ENCODE data around the gene PSMA6.
"Not testable (repeated sequence)": the region's sequence is repeated elsewhere in the genome, so short reads cannot be mapped to it uniquely, and the experiment has no call there.

The PSMA6 gene

GRCh38 chr14:35344107-35344807, 52.1 kb downstream of the PSMA6 start:
- peak in 2 of 3 donors; percentile 54 to 62 for DNase-seq

DNA sequence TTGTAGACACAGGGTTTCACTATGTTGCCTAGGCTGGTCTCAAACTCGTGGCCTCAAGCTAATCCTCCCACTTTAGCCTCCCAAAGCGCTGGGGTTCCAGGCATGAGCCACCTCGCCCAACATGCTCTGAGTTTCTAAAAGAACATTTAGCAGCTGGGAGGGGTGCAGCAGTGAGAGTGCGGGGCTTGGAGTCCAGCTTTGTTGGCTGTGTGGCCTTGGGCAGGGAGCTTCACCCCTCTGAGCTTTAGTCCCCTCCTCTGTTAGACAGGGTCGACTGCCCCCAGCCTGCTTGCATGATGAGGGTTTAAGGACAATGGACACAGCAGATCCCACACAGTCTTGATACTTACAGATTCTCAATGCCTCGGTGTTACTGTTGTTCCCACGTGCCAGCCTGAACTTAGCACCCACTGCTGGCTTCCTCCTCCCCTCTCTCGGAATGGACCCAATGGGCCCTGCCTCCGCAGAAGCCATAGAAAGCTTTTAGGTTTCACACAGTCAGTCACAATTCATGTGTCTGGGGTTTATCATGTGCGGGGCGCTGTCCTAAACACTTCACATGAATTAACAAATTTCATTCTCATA, 54.6 kb downstream of the PSMA6 start:
- no peak for DNase-seq

DNA sequence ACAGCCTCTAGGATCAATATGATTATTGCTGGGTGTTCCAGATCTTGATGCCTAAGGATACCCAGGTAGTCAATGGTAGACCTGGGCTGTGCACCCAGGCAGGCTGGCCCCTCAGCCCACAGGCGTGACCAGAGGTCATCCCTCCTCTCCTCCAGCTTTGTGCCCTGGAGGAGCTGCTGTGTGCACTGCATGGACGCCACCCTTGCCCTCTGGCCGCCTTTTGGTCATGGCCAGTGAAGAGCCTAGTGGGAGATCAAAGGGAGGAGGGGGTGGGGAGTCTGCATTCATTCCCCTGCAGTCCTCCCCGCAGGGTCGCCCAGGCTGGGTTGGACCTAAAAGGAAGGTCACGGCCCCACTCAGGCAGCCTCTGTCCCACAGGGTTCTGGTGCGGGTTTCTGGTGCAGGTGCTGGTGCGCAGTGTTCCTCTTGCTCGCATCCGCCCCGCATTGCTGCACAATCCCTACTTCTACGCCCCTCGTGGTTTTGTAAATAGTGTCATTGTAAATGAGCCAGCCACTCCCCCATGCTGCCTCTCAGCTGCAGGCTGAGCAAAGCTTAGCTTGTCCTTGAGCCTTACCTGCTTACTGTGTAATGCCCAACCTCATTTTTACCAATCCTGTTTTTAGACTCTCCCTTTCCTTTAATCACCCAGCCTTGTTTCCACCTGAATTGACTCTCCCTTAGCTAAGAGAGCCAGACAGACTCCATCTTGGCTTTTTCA, 55.3 kb downstream of the PSMA6 start:
- DNase-seq: no peak

DNA sequence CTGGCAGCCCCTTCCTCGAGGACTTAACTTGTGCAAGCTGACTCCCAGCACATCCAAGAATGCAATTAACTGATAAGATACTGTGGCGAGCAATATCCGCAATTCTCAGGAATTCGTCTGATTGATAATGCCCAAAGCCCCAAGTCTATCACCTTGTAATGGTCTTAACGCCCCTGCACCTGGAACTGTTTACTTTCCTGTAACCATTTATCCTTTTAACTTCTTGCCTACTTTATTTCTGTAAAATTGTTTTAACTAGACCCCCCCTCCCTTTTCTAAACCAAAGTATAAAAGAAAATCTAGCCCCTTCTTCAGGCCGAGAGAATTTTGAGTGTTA, 55.8 kb downstream of the PSMA6 start:
- DNase-seq: not testable (repeated sequence)

GRCh38 chr14:35349496-35350365, 57.5 kb downstream of the PSMA6 start:
- DNase-seq: no peak

GRCh38 chr14:35351497-35351896, 59.3 kb downstream of the PSMA6 start:
- DNase-seq: no peak

GRCh38 chr14:35351897-35352273, 59.7 kb downstream of the PSMA6 start:
- DNase-seq: no peak

DNA sequence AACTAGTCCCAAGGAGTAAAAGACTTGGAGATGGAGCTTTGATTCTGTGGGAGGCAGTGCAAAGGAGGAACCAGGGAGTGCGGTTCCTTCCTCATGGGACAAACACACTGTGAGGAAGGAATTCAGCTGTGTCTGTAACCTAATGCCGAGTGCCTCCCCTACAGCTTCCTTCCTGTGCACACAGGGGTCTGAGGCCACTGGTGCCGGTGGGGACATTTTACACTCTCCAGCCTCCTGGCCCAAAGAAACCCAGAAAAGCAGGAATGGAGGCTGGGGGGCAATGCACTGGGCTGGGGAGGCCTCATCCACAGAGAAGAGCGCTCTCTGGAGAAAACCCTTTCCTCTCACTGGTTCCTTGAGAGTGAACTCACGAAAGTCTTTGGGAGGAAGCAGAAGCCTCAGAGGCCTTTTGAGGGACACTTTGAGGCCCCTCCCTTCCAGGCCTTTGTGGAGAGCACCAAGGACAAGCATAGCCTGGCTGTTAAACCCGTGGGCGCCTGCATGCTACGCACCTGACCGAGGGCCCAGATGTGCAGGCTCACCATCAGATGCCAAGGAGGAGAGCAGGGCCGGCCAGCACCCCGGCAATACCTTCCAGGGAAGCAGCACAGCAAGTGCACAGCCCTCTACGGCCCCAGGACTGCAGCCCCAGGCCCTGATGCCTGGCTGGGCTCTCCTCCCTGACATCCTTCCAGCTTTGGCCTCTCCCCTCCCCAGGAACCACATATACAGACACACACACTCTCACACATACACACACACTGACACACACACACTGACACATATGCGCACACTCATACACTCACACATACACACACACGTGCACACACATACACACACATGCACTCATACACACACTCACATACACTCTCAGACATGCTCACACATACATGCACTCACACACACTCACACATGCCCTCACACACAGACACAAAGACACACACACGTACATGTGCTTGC, 60.4 kb downstream of the PSMA6 start:
- DNase-seq: peak; percentile 75 to 80 (median 78)

- no peak for DNase-seq
Observed at GRCh38 chr14:35353409-35354172, 61.4 kb downstream of the PSMA6 start.

DNA sequence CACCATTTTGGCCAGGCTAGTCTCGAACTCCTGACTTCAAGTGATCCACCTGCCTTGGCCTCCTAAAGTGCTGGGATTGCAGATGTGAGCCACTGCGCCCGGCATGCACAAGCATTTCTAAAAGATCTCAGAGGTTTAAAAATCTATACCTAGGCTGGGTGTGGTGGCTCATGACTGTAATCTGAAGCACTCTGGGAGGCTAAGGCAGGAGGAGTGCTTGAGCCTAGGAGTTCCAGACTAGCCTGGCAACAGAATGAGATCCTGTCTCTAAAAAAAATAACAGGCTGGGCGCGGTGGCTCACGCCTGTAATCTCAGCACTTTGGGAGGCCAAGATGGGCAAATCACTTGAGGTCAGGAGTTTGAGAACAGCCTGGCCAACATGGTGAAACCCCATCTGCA, 63.1 kb downstream of the PSMA6 start:
- DNase-seq: not testable (repeated sequence)

GRCh38 chr14:35355981-35356841, 64.0 kb downstream of the PSMA6 start:
- peak in 2 of 3 donors; percentile 64 to 73 for DNase-seq

DNA sequence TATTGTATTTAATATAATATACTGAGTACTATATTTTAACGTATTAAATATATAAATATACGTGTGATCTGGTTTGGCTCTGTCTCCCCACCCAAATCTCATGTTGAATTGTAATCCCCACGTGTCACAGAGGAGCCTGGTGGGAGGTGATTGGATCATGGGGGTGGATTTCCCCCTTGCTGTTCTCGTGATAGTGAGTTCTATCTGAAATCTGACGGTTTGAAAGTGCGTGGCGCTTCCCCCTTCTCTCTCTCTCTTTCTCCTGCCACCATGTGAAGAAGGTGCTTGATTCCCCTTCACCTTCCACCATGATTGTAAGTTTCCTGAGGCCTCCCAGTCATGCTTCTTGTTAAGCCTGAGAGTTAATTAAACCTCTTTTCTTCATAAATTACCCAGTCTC, 67.5 kb downstream of the PSMA6 start:
- peak in 2 of 3 donors; percentile 28 to 71 for DNase-seq

DNA sequence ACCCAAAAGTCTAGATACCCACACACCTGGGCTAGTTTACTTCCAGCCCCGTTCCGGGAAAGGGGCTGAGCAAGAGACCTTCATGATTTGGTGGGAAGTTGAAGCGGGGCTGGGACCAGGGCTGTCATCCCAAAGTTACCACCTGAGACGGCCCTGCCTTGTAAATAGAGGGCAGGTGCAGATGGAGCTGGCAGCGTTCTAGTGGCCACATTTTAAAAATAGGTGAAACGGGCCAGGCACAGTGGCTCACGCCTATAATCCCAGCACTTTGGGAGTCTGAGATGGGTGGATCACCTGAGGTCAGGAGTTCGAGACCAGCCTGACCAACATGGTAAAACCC, 68.9 kb downstream of the PSMA6 start:
- DNase-seq: no peak

- peak in 2 of 3 donors; percentile 32 to 44 for DNase-seq
Observed at GRCh38 chr14:35362450-35362849, 70.3 kb downstream of the PSMA6 start.

DNA sequence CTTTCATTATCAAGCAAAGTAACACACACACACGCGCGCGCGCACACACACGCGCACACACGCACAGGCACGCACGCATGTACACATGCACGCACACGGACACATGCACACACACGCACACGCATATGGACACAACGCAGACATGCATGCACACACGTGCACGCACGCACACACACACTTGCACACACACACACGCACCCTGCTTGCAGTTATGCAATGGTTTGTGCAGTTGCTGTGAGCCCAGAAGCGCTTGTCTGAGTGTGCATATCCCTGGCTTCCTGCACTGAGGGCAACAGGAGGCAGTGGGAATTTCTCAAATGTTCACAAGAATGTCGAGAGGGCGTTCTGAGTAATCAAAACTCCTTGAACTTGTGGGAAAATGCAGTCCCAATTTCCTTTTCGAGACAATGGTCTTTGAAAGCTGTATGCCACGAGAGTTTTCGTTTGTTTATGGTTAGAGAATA, 70.8 kb downstream of the PSMA6 start:
- peak; percentile 62 to 76 (median 75) for DNase-seq

- peak; percentile 96 to 99 (median 98) for DNase-seq
Observed at GRCh38 chr14:35365130-35366055, 73.2 kb downstream of the PSMA6 start.

GRCh38 chr14:35366056-35366451, 73.9 kb downstream of the PSMA6 start:
- DNase-seq: peak; percentile 96 to 99 (median 98)

DNA sequence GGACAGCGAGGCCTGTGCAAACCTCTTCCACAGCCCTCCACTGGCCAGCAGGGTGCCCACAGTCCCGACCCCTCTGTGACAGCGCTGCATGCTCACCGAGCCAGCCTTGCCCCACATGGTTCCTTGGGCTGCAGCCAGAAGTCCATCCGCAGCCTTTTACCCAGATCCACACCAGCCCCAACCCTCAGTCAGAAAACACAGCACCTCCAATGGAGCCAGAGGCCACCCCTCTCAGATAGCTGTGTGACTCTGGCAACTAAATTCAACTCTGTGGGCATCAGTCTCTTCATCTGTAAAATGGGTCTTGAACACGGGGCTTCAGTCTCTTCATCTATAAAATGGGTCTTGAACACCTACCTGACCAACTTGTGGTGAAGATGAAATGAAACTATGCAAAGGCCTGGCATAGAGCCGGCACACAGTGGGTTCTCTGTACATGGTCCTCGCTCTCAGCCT, 74.4 kb downstream of the PSMA6 start:
- DNase-seq: no peak

DNA sequence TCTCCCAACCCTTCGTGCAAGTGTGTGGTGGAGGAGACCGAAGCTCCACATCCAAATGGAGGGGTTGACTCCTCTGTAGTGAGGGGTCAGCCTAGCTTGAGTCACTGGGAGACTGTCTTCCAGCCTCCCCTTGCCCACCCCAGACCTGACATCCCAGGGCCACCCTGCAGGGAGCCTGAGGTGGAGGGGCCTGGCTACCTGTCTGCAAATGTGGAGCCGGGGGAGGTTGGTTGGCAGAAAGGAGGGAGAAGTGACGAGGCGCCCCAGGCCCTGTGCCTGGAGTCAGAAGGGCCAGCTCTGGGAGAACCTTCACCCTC, 74.8 kb downstream of the PSMA6 start:
- DNase-seq: peak in 1 of 3 donors; percentile 17
